ENCODE measurements around the gene C9orf57. TPM values are rescaled to one million over a fixed set of nuclear protein-coding genes. Genes with fewer than 3 reads are reported as not detected.
"Not testable (repeated sequence)": the region's sequence is repeated elsewhere in the genome, so short reads cannot be mapped to it uniquely, and the experiment has no call there.

C9orf57 gene, protein sequence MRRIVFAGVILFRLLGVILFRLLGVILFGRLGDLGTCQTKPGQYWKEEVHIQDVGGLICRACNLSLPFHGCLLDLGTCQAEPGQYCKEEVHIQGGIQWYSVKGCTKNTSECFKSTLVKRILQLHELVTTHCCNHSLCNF
- 0.78 TPM in 1 of 2 replicates, not detected in the other for total RNA-seq (2014; rRNA removed; shearing (Covaris generic); ENCODE audit: low replicate concordance)

DNA sequence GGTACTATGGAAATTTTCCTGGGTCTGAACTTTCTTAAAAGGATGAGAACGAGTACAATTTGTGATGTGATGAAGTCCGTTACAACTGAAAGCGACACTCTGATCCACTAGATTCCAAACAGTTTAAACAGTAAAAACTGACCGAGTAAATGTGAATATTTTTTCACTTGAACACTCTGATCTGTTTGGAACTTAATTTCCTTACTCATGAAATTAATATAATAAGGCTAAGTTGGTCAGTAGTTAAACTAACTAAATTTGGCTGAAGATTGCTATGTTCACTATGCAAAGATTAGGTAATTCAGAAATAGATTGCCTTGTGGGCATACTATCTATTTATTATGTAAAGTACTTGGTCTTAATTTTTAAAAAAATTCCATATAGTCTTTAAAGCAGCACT, at the start of gene C9orf57:
TSS of gene C9orf57 (minus strand) at position 101 of the 400 bp plus-strand sequence. CDS start 1,282 bp downstream, outside the sequence.
- no peak for DNase-seq (ENCODE audit: low read depth)
- in situ Hi-C loops (cut with HindIII; ENCODE audit: low pct_unique_long_range_greater_than_20kb, low sequenced_read_pairs): no loop called here

DNA sequence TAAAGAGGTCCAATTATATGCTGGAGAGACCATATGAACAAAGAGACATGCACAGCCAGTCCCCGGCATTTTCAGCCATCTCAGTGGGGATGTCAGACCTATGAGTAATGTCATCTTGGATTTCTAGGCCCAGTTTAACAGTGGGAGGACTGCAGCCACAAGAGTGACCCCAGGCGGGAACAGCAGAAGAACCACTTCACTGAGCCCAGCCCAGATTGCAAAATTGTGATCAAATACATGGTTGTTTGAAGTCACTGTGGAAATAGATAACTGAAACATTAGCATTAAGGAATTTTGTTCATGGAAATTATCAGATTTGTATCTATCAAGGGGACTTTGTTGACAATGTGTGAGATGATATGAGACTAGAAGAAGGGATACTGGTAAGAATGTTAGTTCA, 42.1 kb upstream of the C9orf57 start:
- no peak for DNase-seq (ENCODE audit: low read depth)
- in situ Hi-C loops (cut with HindIII; ENCODE audit: low pct_unique_long_range_greater_than_20kb, low sequenced_read_pairs): no loop called here

- in situ Hi-C loops (cut with HindIII; ENCODE audit: low pct_unique_long_range_greater_than_20kb, low sequenced_read_pairs): not testable (repeated sequence)
Measured at GRCh38 chr9:72095520-72095919, 35.1 kb upstream of the C9orf57 start.

GRCh38 chr9:72092820-72093219, 32.4 kb upstream of the C9orf57 start:
- DNase-seq (ENCODE audit: low read depth): no peak
- in situ Hi-C loops (cut with HindIII; ENCODE audit: low pct_unique_long_range_greater_than_20kb, low sequenced_read_pairs): no loop called here

More at GRCh38 chr9:72095520-72095919, 35.1 kb upstream of the C9orf57 start:
- not testable (repeated sequence) for DNase-seq (ENCODE audit: low read depth)

DNA sequence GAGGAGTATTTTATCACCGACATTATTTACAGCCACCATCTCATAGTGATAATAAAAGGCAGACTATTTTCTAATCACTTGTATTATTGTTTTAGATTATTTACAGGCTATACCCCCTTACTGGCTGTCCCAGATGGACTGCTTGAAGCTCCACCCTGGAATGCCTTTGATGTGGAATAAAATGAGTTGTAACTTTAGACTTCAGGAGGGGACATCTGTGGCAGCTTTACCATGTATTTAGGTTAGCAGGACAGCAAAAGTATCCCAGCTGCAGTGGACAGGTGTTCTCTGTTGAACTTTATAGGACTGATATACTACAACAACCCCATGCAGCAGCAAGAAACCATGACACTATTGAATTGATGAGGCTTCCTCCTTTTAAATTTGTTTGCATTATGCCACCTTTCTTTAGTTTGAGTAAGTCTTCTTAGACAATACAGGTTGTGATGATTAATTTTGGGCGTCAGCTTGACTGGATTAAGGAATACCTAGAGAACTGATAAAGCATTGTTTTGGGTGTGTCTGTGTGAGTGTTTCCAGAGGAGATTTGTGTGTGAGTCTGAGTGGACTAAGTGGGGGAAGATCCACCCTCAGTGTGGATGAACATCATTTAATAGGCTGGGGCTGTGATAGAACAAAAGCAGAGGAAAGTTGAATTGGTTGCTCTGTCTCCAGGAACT, 29.2 kb upstream of the C9orf57 start:
- DNase-seq (ENCODE audit: low read depth): no peak

DNA sequence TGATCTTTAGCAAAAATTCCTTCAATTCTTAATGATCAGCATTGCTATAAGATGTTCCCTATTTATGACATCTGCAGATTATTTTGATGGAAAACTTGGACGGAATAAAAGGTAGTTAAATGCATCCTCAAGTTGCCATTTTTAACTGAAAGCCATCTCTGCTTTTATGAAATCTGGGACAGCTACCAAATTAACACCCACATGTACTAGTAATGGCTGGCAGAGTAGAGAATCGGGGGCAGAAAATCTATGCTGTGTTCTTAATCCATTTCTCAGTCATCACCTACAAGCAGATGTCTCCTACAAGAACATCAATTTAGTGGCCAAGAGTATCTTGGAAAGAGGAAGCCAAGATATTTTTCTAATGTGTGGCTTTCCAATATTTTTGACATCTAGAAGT, 22.1 kb upstream of the C9orf57 start:
- no peak for DNase-seq (ENCODE audit: low read depth)
- in situ Hi-C loops (cut with HindIII; ENCODE audit: low pct_unique_long_range_greater_than_20kb, low sequenced_read_pairs): no loop called here

More for the DNA sequence above, 29.2 kb upstream of the C9orf57 start:
- in situ Hi-C loops (cut with HindIII; ENCODE audit: low pct_unique_long_range_greater_than_20kb, low sequenced_read_pairs): no loop called here

DNA sequence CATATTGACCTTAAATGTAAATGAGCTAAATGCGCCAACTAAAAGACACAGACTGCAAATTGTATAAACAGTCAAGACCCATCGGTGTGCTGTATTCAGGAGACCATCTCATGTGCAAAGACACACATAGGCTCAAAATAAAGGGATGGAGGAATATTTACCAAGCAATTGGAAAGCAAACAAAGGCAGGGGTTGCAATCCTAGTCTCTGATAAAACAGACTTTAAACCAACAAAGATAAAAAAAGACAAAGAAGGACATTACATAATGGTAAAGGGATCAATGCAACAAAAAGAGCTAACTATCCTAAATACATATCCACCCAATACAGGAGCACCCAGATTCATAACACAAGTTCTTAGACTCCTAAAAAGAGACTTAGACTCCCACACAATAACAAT, 14.3 kb upstream of the C9orf57 start:
- DNase-seq (ENCODE audit: low read depth); in situ Hi-C loops (cut with HindIII; ENCODE audit: low pct_unique_long_range_greater_than_20kb, low sequenced_read_pairs): not testable (repeated sequence)

- no peak for DNase-seq (ENCODE audit: low read depth)
- in situ Hi-C loops (cut with HindIII; ENCODE audit: low pct_unique_long_range_greater_than_20kb, low sequenced_read_pairs): no loop called here
Measured at GRCh38 chr9:72065076-72065475, 4.7 kb upstream of the C9orf57 start.

DNA sequence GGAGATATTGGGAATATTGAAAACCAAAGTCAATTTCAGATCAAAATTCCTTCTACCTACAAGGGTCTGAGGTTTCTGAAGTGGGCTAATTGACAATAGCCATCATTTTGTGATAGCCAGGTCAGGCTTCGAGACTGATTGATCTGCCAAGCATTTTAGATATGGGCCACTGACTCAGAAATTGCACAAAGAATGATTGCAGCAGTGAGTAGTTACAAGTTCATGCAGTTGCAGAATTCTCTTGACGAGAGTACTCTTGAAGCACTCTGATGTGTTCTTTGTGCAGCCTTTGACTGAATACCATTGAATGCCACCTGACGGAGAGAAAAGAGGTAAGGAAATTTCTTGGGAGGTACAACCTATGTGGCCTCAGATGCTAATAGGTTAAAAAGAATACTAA, 8.3 kb downstream of the C9orf57 start:
- no peak for DNase-seq (ENCODE audit: low read depth)
- in situ Hi-C loops (cut with HindIII; ENCODE audit: low pct_unique_long_range_greater_than_20kb, low sequenced_read_pairs): no loop called here

DNA sequence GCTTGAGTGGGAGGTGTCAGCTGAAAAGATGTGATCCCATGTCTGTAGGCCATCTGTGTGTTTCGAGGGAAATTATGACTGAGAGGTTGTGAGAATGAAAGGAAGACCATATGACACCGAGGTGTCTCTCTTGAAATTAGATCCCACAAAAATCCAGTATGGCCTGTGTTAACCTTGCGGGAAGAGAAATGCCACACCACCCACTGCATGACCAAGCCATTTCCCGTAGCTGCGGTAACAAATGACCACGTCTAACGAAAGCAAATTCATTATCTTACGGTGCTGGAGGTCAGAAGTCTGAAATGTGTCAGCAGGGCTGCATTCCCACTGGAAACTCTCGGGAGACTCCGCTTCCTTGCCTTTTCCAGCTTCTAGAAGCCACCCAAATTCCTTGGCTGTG, 11.6 kb downstream of the C9orf57 start:
- in situ Hi-C loops (cut with HindIII; ENCODE audit: low pct_unique_long_range_greater_than_20kb, low sequenced_read_pairs): loop anchor here (25.0 kb wide), 4 partner anchors 113 to 788 kb away; no protein-coding TSS in a partner anchor
- no peak for DNase-seq (ENCODE audit: low read depth)

DNA sequence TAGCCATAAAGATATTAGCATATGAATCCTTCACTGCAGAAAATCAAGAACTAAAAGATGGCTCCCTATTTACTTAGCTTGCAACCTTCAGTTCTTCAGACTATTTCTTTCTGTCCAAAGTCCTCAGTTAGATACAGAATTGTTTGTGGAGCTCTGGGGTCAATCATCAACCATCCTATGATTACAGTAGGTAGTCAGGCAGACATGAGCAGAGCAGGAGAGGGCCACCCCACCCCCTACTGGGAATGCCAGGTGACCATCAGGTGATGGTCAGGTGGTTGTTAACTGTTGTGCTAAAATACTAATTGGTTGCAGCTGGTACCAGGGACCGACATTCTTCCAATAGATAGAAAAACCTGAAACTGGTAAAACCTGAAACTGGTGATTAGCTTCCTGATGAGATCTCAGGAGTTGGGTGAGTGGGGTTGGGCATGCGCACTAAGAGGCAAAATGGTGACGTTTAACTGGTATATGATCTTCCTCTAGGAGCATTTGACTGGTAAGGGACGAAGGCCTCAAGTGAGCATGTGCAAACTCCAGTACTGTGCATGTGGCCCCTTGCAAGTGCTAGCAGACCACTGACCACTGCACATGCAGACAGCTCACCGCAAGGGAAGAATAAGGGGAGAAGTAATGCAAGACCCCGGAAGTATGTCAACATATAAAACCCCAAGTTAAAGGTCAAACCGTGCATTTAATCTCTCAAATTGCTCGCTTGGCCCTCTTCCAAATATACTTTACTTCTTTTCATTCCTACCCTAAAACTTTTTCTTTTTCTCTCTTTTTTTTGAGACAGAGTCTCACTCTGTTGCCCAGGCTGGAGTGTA, 13.6 kb downstream of the C9orf57 start:
- DNase-seq (ENCODE audit: low read depth): no peak
- in situ Hi-C loops (cut with HindIII; ENCODE audit: low pct_unique_long_range_greater_than_20kb, low sequenced_read_pairs): loop anchor here (25.0 kb wide), 4 partner anchors 115 to 790 kb away; no protein-coding TSS in a partner anchor

- in situ Hi-C loops (cut with HindIII; ENCODE audit: low pct_unique_long_range_greater_than_20kb, low sequenced_read_pairs): loop anchor here (25.0 kb wide), 4 partner anchors 118 to 793 kb away; no protein-coding TSS in a partner anchor
Measured at GRCh38 chr9:72044095-72044494, 16.3 kb downstream of the C9orf57 start.

GRCh38 chr9:72043576-72043975, 16.8 kb downstream of the C9orf57 start:
- no peak for DNase-seq (ENCODE audit: low read depth)
- in situ Hi-C loops (cut with HindIII; ENCODE audit: low pct_unique_long_range_greater_than_20kb, low sequenced_read_pairs): loop anchor here (25.0 kb wide), 4 partner anchors 119 to 794 kb away; no protein-coding TSS in a partner anchor

More at GRCh38 chr9:72044095-72044494, 16.3 kb downstream of the C9orf57 start:
- DNase-seq (ENCODE audit: low read depth): no peak

DNA sequence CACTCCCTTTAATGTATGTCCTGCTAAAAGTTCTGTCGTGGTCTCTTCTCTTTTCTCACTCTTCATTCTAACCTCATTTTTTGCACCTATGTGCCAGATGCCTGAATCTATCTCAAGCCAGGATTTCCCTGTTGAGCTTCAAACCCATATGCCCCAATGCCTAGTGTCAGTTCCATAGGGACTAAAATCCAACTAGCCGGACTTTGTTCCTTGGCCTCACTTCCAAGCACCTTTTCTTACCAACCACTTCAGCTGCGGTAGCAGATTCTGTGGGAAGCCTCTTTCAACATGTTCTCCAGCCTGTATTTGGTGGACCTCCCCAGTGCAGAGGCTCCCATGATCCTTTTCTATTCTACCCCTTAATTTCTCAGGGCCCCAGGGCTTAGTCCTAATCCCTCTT, 17.5 kb downstream of the C9orf57 start:
- no peak for DNase-seq (ENCODE audit: low read depth)
- in situ Hi-C loops (cut with HindIII; ENCODE audit: low pct_unique_long_range_greater_than_20kb, low sequenced_read_pairs): loop anchor here (25.0 kb wide), 4 partner anchors 119 to 794 kb away; no protein-coding TSS in a partner anchor

- in situ Hi-C loops (cut with HindIII; ENCODE audit: low pct_unique_long_range_greater_than_20kb, low sequenced_read_pairs): loop anchor here (25.0 kb wide), 4 partner anchors 121 to 796 kb away; no protein-coding TSS in a partner anchor
- peak; percentile 96 for DNase-seq (ENCODE audit: low read depth)
Measured at GRCh38 chr9:72041775-72042194, 18.6 kb downstream of the C9orf57 start.

GRCh38 chr9:72041369-72041768, 19.0 kb downstream of the C9orf57 start:
- DNase-seq (ENCODE audit: low read depth): no peak

GRCh38 chr9:72039532-72039931, 20.9 kb downstream of the C9orf57 start:
- no peak for DNase-seq (ENCODE audit: low read depth)
- in situ Hi-C loops (cut with HindIII; ENCODE audit: low pct_unique_long_range_greater_than_20kb, low sequenced_read_pairs): loop anchor here (25.0 kb wide), 4 partner anchors 123 to 798 kb away; no protein-coding TSS in a partner anchor

More at GRCh38 chr9:72041369-72041768, 19.0 kb downstream of the C9orf57 start:
- in situ Hi-C loops (cut with HindIII; ENCODE audit: low pct_unique_long_range_greater_than_20kb, low sequenced_read_pairs): loop anchor here (25.0 kb wide), 4 partner anchors 121 to 796 kb away; no protein-coding TSS in a partner anchor

DNA sequence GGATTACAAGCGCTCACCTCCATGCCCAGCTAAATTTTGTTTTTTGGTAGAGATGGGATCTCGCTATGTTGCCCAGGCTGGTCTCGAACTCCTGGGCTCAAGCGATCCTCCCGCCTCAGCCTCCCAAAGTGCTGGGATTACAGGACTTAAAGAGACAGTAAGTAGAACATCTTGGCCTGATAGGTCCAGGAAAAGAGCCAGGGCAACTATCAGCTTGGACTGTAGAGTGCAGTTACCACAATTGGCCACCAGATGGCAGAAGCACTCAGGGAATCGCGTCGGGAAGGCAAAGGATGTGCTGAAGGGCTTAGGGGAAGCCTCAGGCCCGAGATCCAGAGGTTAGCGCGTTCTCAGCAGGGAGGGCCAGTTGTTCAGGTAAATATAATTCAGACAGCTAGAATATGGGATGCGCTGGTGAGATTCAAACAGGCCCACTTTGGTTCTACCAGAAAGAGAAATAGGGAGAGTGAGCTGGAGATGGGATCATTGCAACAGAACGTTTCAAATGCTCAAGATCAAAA, 21.5 kb downstream of the C9orf57 start:
- DNase-seq (ENCODE audit: low read depth): peak; percentile 78
- in situ Hi-C loops (cut with HindIII; ENCODE audit: low pct_unique_long_range_greater_than_20kb, low sequenced_read_pairs): loop anchor here (25.0 kb wide), 4 partner anchors 123 to 798 kb away; no protein-coding TSS in a partner anchor

Measured in Caki2 (cell line).